GM12873 (cell line): Measurements from ENCODE around the gene FLNA.

Experiments
- CTCF ChIP-seq: IDR thresholded peaks from 2 replicates; pipeline ENCODE4 v1.5.1; 2012; ENCODE audit warnings: low read depth, mild to moderate bottlenecking, moderate library complexity, low read length, control low read depth; ENCODE audit not compliant: insufficient read depth; ENCODE audit errors: missing control alignments

FLNA gene

GRCh38 chrX:154333116-154333515 lies 41.3 kb downstream of the FLNA start:
- no peak for TF ChIP-seq CTCF

GRCh38 chrX:154332561-154332960 lies 41.9 kb downstream of the FLNA start:
- no peak for TF ChIP-seq CTCF

- TF ChIP-seq CTCF, result no peak
These were observed 45.1 kb downstream of the FLNA start for GRCh38 chrX:154329294-154329693.

- TF ChIP-seq CTCF, result no peak
These were observed 45.8 kb downstream of the FLNA start for GRCh38 chrX:154328646-154329045.

DNA sequence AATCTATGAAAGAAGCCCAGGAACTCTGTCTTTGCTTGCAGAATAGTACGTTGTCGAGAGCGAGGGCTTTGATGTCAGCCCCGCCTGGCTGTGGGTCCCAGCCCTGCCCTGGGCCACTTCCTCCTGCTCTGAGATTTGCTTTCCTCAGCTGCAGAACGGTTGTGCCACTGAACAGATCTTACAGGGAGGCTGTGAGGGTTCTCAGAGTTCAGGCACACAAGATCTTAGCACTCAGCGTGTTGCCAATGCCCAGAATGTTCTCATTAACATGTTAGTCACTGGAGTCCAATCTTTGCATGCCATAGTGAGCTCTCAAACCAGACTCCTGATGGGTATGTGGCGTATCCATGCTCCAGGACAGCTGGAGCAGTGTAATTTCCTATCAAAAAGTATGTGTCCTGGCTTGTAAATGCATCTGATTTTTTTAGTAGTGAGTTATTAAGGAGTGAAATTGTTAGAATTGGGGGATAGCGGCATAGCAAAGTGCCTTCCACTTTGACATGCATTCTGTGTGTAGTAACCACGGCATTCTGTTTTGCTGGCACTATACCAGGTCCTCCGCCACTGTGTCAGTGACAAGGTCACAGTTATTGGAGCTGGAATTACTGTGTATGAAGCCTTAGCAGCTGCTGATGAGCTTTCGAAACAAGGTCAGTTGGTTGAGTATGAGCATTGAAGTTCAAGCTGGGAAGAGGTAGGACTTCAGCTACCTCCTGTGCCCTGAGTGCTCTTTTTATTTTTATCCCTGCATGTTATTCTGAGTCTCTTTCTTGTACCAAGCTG lies 47.2 kb downstream of the FLNA start:
- no peak for TF ChIP-seq CTCF

GRCh38 chrX:154325541-154325940 lies 48.9 kb downstream of the FLNA start:
- TF ChIP-seq CTCF, result no peak

GRCh38 chrX:154323537-154323936 lies 50.9 kb downstream of the FLNA start:
- TF ChIP-seq CTCF, result no peak

DNA sequence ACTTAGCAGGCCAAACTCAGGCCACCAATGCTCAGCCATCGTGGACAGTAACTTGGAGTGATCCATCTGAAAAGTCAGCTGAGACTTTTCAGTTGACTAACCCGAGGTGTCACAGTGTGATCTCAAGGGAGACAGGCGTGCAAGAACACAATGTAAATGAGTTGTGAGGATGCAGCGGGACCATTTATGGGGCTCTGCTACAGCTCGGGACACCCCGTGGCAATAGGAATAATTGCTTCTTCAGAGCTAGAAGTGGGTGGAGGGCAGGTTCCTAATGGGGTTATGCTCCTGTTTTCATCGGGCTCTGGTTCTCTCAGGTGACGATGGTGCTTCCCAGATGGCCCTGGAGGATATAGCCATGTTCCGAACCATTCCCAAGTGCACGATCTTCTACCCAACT lies 51.5 kb downstream of the FLNA start:
- TF ChIP-seq CTCF, result peak; percentile 10
